Ammon's horn (tissue), 1 donor: ENCODE measurements around the gene CCDC88B.

Source experiments
- DNase-seq: peaks from one replicate; pipeline ENCODE4 v3.0.0-alpha.2; 2016; ENCODE audit warnings: low spot score

The CCDC88B gene

GRCh38 chr11:64359712-64360445 is 19.9 kb downstream of the CCDC88B start:
- peak; percentile 62 for DNase-seq

GRCh38 chr11:64360448-64360921 is 20.5 kb downstream of the CCDC88B start:
- DNase-seq: no peak

- no peak for DNase-seq
Observed at GRCh38 chr11:64361659-64362058, 21.7 kb downstream of the CCDC88B start.

- no peak for DNase-seq
Observed at GRCh38 chr11:64362339-64362738, 22.3 kb downstream of the CCDC88B start.

GRCh38 chr11:64364435-64364834 is 24.4 kb downstream of the CCDC88B start:
- no peak for DNase-seq

- no peak for DNase-seq
Observed at GRCh38 chr11:64364911-64365310, 24.9 kb downstream of the CCDC88B start.

GRCh38 chr11:64366751-64367150 is 26.7 kb downstream of the CCDC88B start:
- no peak for DNase-seq

- DNase-seq: no peak
Observed at GRCh38 chr11:64367931-64368672, 28.1 kb downstream of the CCDC88B start.

GRCh38 chr11:64368673-64369074 is 28.7 kb downstream of the CCDC88B start:
- DNase-seq: no peak

GRCh38 chr11:64369440-64370421 is 29.7 kb downstream of the CCDC88B start:
- DNase-seq: no peak

GRCh38 chr11:64371201-64371600 is 31.2 kb downstream of the CCDC88B start:
- DNase-seq: no peak

- no peak for DNase-seq
Observed at GRCh38 chr11:64372021-64372420, 32.0 kb downstream of the CCDC88B start.

- peak; percentile 88 for DNase-seq
Observed at GRCh38 chr11:64372802-64373597, 33.0 kb downstream of the CCDC88B start.

- no peak for DNase-seq
Observed at GRCh38 chr11:64373598-64373974, 33.6 kb downstream of the CCDC88B start.

GRCh38 chr11:64376071-64376470 is 36.1 kb downstream of the CCDC88B start:
- DNase-seq: no peak

- no peak for DNase-seq
Observed at GRCh38 chr11:64378335-64378880, 38.4 kb downstream of the CCDC88B start.

GRCh38 chr11:64379160-64379559 is 39.2 kb downstream of the CCDC88B start:
- DNase-seq: no peak

GRCh38 chr11:64379817-64380709 is 40.1 kb downstream of the CCDC88B start:
- no peak for DNase-seq

- DNase-seq: no peak
Observed at GRCh38 chr11:64381350-64381749, 41.3 kb downstream of the CCDC88B start.

- no peak for DNase-seq
Observed at GRCh38 chr11:64382047-64382446, 42.0 kb downstream of the CCDC88B start.
